Measurements from ENCODE around the gene PLD2. TPM values are rescaled to one million over a fixed set of nuclear protein-coding genes. Genes with fewer than 3 reads are reported as not detected.
"Not testable (repeated sequence)": the region's sequence is repeated elsewhere in the genome, so short reads cannot be mapped to it uniquely, and the experiment has no call there.

Gene PLD2
- total RNA-seq, 3 donors from 2014 or later: 17.1 to 40.6 (median 30.3) TPM

DNA sequence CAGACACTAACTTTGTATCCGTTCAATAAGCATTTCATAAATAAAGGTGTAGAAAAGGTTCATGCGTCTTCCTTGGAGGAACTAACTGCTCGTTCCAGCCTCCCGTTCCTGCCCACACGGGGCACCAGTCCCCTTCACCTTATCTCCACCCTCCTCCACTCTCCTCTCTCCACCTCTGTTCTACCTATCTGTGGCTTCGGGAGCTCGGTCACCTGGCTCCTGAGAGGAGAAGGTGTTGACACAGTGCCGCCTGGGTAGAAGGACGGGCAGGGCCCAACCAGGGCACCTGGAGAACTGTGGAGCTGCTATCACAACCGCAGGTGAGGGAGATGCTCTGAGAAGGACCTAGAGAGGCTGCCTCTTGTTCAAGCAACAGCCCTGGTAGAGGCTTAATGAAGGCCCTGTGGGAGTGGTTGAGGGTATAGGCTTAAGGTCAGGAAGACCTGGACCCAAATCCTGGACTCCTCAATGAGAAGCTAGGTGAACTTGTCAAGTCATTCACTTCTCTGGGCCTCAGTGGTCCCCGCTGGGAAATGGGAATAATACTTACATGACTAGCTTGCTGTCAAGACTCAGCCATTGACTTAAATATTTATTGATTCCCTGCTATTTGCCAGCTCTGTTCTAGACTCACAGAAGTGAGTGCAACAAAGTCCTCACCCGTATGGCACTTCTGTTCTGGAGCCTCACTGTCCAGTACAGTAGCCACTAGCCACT, 16.6 kb downstream of the PLD2 start:
- H3K4me3 ChIP-seq: no peak overlapping the region
- no peak for DNase-seq (ENCODE audit: low spot score in 2 of 2)
- no peaks in the 10 kb centered on the region for H3K9me3 ChIP-seq
- H3K27ac ChIP-seq: no peak overlapping the region
- H3K4me1 ChIP-seq: no peaks in the 10 kb centered on the region
- H3K27me3 ChIP-seq: no peaks in the 10 kb centered on the region
- intact Hi-C loops (cut with DNase I; ENCODE audit: low total_unique reads): no loop called here
- TF ChIP-seq POLR2A (IDR thresholded peaks at IDR 0.05) (no peak), POLR2AphosphoS5 (IDR thresholded peaks at IDR 0.05) (no peak)
- TF ChIP-seq, protein P1, sequence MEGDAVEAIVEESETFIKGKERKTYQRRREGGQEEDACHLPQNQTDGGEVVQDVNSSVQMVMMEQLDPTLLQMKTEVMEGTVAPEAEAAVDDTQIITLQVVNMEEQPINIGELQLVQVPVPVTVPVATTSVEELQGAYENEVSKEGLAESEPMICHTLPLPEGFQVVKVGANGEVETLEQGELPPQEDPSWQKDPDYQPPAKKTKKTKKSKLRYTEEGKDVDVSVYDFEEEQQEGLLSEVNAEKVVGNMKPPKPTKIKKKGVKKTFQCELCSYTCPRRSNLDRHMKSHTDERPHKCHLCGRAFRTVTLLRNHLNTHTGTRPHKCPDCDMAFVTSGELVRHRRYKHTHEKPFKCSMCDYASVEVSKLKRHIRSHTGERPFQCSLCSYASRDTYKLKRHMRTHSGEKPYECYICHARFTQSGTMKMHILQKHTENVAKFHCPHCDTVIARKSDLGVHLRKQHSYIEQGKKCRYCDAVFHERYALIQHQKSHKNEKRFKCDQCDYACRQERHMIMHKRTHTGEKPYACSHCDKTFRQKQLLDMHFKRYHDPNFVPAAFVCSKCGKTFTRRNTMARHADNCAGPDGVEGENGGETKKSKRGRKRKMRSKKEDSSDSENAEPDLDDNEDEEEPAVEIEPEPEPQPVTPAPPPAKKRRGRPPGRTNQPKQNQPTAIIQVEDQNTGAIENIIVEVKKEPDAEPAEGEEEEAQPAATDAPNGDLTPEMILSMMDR (IDR thresholded peaks at IDR 0.05): no peak
- H3K36me3 ChIP-seq: peaks cover 4% of the 10 kb centered on the region

DNA sequence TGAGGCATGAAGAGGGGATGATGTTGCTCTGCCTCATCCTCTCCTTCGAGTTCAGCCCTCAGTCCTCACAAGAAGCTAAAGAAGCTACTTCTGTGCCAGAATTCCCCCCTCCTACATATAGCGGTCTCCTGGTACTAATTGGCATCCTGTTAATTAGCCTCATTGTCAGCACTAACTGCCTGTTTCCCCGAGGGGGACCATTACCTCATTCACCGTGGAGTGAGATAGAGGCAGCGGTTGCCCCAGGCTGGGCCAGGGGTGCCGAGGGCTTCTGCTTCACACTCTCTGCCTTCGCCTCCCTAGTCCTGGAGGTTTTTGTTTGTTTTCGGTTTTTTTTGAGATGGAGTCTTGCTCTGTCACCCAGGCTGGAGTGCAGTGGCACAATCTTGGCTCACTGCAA, 20.4 kb downstream of the PLD2 start:
- Histone ChIP-seq H3K4me3 (no peak overlapping the region), H3K27me3 (no peaks in the 10 kb centered on the region), H3K4me1 (no peaks in the 10 kb centered on the region), H3K36me3 (no peaks in the 10 kb centered on the region), H3K9me3 (no peaks in the 10 kb centered on the region), H3K27ac (no peak overlapping the region)
- TF ChIP-seq POLR2AphosphoS5 (IDR thresholded peaks at IDR 0.05) (no peak), POLR2A (IDR thresholded peaks at IDR 0.05) (no peak)
- TF ChIP-seq, protein P1 (IDR thresholded peaks at IDR 0.05): no peak
- no peak for DNase-seq (ENCODE audit: low spot score in 2 of 2)
- intact Hi-C loops (cut with DNase I; ENCODE audit: low total_unique reads): no loop called here

DNA sequence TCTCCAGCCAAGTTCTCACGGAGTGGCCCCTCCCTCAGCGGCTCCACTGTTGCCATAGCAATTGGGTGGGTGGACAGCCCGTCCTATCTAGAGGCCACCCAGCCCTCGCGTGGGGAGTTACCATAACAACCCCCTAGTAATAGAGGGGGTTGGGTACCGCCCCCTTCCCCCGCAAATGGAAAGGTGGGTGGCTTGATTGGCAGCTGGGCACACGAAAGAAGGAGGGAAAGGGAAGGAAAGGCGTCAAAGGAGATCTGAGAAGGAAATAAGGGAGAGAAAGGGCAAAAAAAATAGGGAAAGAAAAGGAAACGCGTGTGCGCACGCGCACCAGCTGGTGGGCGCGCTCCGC, 25.9 kb downstream of the PLD2 start:
- H3K27me3 ChIP-seq; H3K36me3 ChIP-seq; intact Hi-C loops (cut with DNase I; ENCODE audit: low total_unique reads); DNase-seq (ENCODE audit: low spot score in 2 of 2); H3K9me3 ChIP-seq: not testable (repeated sequence)
- Histone ChIP-seq H3K4me3 (peak overlapping the region; percentile 84 to 99 (median 96)), H3K27ac (peak overlapping the region; percentile 77 to 93), H3K4me1 (peaks cover 0 to 18% of the 10 kb centered on the region in 2 donors)

DNA sequence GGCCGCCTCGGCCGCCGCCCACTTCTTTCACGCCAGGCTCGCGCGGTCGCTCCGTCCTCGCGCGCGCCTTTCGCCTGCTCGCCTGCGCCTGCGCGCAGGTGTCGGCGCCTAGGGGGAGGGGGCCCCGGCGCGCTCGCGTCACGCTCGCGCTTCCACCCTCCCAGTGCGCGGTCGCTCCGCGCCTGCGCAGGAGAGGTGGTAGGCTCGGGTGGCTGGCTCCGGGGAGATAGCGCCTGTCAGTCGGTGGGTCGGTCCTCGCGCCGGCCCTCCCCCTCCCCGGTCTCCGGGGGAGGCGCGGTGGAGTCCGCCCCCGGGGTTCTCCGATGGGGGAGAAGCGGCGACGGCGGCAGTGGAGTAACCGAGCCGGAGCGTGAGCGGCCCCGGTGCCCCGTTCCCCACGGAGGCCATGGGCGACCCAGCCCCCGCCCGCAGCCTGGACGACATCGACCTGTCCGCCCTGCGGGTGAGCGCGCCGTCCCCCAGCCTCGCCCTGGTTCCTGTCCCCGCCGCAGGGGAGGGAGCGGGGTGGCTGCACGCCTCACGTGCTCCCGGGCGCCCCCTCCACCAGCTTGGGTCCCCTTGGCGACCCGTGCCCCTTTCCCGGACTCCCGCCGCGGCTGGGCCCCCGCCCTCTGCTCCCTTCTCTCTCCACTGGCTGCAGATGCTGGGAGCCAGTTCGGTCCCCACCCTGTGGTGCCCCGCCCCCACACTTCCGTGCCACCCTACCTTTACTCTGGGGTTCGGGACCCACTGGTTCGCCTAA, 26.4 kb downstream of the PLD2 start, which contains the start of gene MINK1:
Gene MINK1, plus strand, starts transcription at position 163 of the 763 bp plus-strand sequence. Its CDS starts 244 bp downstream, at position 407.
- Histone ChIP-seq H3K27ac (peak within 1 kb of the TSS; percentile 93 to 94), H3K4me1 (peaks cover 0 to 20% of the 10 kb centered on the region in 2 donors)
- intact Hi-C loops (cut with DNase I; ENCODE audit: low total_unique reads): no loop called here

DNA sequence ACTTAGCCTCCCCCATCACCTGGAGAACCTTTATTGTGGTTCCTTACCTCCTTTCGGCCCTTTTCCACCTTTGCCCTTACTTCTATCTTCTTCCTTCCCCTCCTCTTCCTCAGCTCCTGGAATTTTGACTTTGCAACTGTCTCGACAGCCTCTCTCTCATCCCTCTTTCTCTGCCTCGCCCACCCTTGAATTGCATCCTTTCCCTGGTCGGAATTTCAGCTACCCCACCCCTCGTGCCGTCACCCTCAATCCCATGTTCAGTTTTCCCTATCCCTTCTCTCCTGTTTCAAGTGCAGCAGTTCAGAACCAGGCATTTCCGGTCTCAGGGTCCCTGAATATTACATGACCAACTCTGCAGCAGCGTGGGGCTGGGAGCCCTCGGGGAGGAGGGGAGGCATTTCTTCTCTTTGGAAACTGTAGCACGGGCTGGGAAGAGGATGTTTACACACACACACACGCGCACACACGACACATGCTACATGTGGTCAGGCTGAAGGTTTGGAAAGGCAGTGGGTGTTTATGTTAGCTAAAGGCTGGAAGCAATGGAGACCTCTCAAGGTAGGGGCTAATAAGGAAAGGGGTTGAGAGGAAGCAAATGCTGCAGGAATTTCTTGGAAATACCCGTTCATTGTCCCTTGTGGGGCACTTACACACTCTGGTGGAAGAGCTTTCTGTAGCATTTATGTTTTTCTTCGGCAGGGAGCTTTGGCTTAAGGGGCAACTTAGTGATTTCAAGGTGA, 27.2 kb downstream of the PLD2 start:
- H3K4me1 ChIP-seq: peaks cover 0 to 23% of the 10 kb centered on the region in 2 donors
- intact Hi-C loops (cut with DNase I; ENCODE audit: low total_unique reads): no loop called here
- no peak for DNase-seq (ENCODE audit: low spot score in 2 of 2)
- TF ChIP-seq POLR2AphosphoS5 (IDR thresholded peaks at IDR 0.05) (no peak), POLR2A (IDR thresholded peaks at IDR 0.05) (no peak)
- TF ChIP-seq, protein P1 (IDR thresholded peaks at IDR 0.05): no peak
- H3K27ac ChIP-seq: peak overlapping the region; percentile 93 to 94
- peak overlapping the region; percentile 84 to 99 (median 96) for H3K4me3 ChIP-seq
- no peaks in the 10 kb centered on the region for H3K9me3 ChIP-seq
- no peaks in the 10 kb centered on the region for H3K27me3 ChIP-seq
- H3K36me3 ChIP-seq: no peaks in the 10 kb centered on the region

More for the DNA sequence above, 26.4 kb downstream of the PLD2 start, which contains the start of gene MINK1:
- Histone ChIP-seq H3K36me3 (no peaks in the 10 kb centered on the region), H3K4me3 (peak within 1 kb of the TSS; percentile 84 to 99 (median 96)), H3K9me3 (no peaks in the 10 kb centered on the region), H3K27me3 (no peaks in the 10 kb centered on the region)
- TF ChIP-seq POLR2AphosphoS5 (IDR thresholded peaks at IDR 0.05): peak in 1 of 3 donors; percentile 79
- TF ChIP-seq, protein P1 (IDR thresholded peaks at IDR 0.05): no peak
- peak; percentile 72 for TF ChIP-seq POLR2A (IDR thresholded peaks at IDR 0.05)
- peak; percentile 79 to 85 for DNase-seq (ENCODE audit: low spot score in 2 of 2)
